Prostate gland (tissue), 2 donors: ENCODE measurements around the gene CIAPIN1.

Source experiments
- POLR2A ChIP-seq: fragments of 450-650 bp; IDR thresholded peaks from one replicate; pipeline ENCODE4 v1.6.1; 2016; ENCODE audit warnings: antibody characterized with exemption, mild to moderate bottlenecking
- POLR2AphosphoS5 ChIP-seq: sonication (generic); formaldehyde crosslinking; IDR thresholded peaks from one replicate; pipeline ENCODE4 v1.6.1; 2017; ENCODE audit warnings: antibody characterized with exemption
- TF ChIP-seq, protein P1 (sequence below), 4 experiments: fragments of 200-600 bp in 2 of 4; fragments of 450-650 bp in 2 of 4; sonication (generic) in 2 of 4; IDR thresholded peaks; 1 replicate in 3 of 4; 2 replicates in 1 of 4; pipeline ENCODE4 v1.5.1; 2016 to 2019; ENCODE audit warnings: antibody characterized with exemption in 4 of 4, mild to moderate bottlenecking in 2 of 4, moderate library complexity in 2 of 4

DNA sequence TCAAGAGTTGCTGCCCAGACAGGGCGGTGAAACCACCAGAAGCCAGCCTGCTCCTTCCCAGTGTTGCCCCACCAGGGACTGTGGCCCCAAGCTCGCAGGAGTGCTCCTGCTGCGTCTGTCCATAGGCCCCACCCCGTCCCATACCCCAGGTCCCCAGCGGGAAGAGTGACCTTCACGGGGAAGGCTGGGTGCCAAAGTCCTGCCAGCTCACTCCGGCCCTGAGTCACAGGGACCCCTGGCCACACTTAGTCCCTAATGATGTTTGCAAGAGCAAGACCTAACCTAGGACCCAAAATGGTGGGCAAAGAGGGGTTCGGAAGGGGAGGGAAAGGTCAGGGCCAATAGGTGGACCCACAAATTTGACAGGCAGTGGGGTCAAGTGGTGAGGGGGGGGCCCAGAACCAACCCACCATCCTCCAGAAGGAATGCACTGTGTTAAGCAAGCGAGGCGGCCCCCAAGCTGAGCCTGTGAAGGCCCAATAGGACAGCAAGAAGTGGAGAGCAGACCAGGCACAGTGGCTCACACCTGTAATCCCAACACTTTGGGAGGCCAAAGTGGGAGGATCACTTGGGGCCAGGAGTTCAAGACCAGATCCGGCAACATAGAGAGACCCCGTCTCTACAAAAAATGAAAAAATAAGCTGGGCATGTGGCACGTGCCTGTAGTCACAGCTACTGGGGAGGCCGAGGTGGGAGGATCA, 35.8 kb upstream of the CIAPIN1 start:
- TF ChIP-seq, protein P1, sequence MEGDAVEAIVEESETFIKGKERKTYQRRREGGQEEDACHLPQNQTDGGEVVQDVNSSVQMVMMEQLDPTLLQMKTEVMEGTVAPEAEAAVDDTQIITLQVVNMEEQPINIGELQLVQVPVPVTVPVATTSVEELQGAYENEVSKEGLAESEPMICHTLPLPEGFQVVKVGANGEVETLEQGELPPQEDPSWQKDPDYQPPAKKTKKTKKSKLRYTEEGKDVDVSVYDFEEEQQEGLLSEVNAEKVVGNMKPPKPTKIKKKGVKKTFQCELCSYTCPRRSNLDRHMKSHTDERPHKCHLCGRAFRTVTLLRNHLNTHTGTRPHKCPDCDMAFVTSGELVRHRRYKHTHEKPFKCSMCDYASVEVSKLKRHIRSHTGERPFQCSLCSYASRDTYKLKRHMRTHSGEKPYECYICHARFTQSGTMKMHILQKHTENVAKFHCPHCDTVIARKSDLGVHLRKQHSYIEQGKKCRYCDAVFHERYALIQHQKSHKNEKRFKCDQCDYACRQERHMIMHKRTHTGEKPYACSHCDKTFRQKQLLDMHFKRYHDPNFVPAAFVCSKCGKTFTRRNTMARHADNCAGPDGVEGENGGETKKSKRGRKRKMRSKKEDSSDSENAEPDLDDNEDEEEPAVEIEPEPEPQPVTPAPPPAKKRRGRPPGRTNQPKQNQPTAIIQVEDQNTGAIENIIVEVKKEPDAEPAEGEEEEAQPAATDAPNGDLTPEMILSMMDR (IDR thresholded peaks at IDR 0.05): no peak
- TF ChIP-seq POLR2A (no peak), POLR2AphosphoS5 (no peak)
